LHCN-M2 (cell line): ENCODE results near the gene HERC2. TPM values are rescaled to one million over a fixed set of nuclear protein-coding genes. Genes with fewer than 3 reads are reported as not detected.
A peak's percentile ranks its signal among the peaks of the same experiment; 100 is the strongest.
"Not testable (repeated sequence)": the region's sequence is repeated elsewhere in the genome, so short reads cannot be mapped to it uniquely, and the experiment has no call there.

Experiments
- DNase-seq: peaks from one replicate; pipeline ENCODE4 v3.0.0-alpha.2; 2012; ENCODE audit warnings: low read depth
- total RNA-seq: library from RNA; depleted of rRNA; stranded (reverse); fragments of >200 nt; gene quantifications from 2 replicates; pipeline ENCODE4 v1.2.3, GENCODE V29; 2014

Gene HERC2
- total RNA-seq, 1 experiment from 2014 or later, result 37.1 TPM

GRCh38 chr15:28132524-28133275 is 189.3 kb downstream of the HERC2 start:
- DNase-seq, result peak; percentile 77

- no peak for DNase-seq
Observed at GRCh38 chr15:28131946-28132345, 190.0 kb downstream of the HERC2 start.

- no peak for DNase-seq
Observed at GRCh38 chr15:28131400-28131799, 190.6 kb downstream of the HERC2 start.

DNA sequence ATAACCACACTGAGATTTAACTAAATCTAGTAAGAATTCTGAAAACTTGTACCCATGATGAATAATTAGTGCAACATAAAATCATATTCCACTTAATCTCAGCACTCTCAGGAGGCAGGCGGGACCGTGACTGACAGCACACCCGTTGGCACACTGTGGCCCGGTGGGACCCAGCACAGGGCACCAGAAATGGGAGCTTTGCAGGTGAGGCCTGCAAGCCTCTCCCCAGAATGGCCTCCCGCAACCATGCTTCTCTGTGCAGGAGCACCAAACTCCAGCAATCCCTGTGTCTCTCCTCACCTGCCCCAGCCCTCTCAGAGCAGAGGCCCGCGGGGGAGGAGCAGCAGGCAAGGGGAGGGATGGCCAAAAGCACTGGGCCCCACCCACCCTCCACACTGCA is 191.3 kb downstream of the HERC2 start:
- DNase-seq, result no peak

- no peak for DNase-seq
Observed at GRCh38 chr15:28129231-28129848, 192.6 kb downstream of the HERC2 start.

- DNase-seq, result no peak
Observed at GRCh38 chr15:28128031-28128430, 193.9 kb downstream of the HERC2 start.

- no peak for DNase-seq
Observed at GRCh38 chr15:28127036-28127435, 194.9 kb downstream of the HERC2 start.

DNA sequence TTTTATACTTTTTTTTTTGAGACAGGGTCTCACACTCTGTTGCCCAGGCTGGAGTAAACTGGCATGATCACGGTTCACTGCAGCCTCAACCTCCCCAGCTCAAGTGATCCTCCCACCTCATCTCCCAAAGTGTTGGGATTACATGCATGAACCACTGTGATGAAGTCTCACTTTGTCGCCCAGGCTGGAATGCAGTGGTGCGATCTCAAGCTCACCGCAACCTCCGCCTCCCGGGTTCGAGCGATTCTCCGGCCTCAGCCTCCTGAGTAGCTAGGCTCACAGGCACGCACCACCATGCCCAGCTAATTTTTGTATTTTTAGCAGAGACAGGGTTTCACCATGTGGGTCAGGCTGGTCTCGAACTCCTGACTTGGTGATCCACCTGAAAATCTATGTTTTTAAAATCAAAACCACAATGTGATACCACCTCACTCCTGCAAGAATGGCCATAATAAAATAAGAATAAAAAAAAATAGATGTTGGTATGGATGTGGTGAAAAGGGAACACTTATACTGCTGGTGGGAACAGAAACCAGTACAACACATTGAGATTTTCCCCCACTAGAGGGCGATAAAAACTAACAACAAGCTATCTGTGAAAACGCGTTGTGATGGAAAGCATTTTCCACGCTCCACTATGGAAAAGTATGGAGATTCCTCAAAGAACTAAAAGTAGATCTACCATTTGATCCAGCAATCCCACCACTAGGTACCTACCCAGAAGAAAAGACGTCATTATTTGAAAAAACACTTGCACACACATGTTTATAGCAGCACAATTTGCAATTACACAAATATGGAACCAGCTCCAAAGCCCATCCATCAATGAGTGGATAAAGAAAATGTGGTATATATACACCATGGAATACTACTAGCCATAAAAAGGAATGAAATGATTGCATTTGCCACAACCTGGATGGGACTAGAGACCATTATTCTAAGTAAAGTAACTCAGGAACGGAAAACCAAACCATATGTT is 196.0 kb downstream of the HERC2 start:
- peak; percentile 59 for DNase-seq

DNA sequence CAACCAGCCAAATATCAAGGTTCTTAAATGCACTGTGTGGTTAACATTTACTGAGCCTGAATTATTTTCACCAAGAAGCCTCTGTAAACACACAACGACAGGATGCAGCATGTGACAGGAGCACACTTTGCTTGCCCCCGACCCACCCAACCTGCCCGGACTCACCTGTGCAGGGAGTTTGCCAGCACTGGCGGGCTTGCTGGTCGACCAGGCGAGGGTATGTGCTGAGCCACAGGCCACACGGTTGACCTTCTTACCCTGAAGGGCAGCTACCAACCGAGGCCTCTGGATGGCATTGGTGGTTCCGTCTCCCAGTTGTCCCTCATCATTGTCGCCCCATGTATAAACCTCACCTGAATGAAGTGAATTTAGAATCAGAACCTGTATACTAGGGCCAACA is 197.1 kb downstream of the HERC2 start:
- no peak for DNase-seq

DNA sequence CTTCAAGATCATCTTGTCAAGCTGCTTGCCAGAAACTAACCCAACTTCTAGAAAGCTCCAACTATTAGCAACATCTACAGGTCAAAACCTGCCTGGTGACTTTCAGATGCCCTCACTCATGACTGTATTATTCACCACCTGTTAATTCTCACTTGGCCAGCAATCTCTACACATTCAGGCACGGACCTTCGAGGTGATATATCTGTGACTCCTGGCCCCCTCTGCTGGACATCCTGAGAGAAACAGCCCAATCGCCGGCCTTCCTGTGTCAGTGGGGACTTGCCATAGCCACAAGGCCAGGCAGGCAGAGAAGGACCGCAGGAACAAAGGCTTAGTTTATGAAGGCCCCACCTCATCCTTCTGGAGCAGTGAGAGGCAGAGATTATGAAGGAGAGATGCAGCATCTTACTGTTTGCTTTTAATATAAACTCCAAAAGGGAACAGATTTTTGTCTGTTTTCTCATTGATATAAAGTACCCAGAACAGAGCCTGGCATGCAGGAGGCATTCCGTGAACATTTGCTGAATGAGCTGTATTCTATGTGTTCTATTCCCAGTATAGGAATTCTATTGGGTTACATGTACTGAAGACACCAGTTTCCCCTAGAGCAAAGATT is 198.5 kb downstream of the HERC2 start:
- DNase-seq, result peak; percentile 78

GRCh38 chr15:28122038-28122949 is 199.7 kb downstream of the HERC2 start:
- DNase-seq, result no peak

DNA sequence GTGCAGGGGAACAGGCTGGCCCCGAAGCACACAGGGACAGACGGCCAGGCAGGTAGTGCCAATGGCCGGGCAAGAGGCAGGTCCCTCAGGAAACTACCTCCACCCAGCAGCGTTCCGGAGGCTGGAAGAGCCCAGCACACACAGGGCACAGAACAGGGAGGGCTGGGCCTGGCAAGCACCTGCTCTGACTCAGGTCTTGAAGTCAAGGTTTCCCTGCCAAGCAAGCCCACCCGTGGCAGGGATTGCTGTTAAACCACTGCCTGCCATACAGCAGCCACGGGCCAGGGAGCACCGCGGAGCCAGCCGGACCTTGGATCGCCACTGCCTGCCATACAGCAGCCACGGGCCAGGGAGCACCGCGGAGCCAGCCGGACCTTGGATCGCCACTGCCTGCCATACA is 200.4 kb downstream of the HERC2 start:
- DNase-seq, result not testable (repeated sequence)

DNA sequence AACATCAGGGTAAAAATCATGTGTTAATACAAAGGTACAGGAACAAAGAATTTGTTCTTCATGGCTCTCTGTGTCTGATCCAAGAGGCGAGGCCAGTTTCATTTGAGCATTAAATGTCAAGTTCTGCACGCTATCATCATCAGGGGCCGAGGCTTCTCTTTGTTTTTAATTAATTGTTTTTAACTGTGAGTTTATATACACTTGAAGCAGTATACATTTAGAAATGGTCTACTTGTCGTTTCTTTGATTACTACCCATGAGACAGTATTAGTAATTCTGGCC is 201.7 kb downstream of the HERC2 start:
- no peak for DNase-seq

GRCh38 chr15:28118531-28118930 is 203.4 kb downstream of the HERC2 start:
- no peak for DNase-seq

DNA sequence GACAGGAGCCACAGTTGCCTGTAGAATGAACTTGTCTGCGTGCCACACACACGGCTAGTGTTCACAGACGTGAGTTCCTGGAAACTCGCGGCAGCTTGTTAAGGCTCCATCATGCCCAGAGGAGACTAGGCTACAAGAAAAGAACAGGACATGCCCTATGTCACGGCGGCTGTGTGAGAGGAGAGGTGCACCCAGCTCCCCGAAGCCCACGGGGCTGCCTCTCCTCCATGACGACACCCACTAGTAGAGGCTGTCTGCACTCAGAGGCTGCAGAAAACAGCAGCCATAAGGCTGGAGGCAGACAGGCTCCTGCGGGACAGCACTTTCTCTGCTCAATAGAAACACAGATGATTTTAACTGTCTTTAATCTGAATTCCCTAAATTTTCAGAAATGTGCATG is 203.9 kb downstream of the HERC2 start:
- DNase-seq, result no peak

DNA sequence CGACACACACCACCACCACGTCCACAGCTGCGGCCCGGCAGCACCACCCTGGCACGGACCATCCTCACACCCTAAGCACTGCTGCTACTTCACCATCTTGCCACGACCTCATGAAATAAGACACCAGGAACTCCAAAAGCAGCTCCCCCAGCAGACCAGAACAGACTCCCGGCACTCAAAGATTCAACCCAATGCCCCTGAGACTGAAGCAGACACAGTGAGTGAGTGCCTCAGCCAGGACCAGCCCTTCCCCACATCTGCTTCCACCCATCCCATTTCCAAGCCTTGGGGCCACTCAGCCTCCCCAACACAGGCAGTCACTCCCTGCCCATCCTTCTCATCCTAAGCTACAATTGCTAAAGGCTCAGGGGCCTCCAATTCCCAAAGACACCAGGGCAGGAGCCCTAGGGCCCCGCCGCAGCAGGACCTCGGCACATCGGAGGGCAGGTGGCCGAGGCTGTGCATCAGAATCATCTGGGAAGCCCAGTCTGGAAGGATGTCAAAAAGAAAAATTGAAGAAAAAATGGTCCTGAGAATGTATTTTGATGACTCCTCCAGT is 204.5 kb downstream of the HERC2 start:
- no peak for DNase-seq

DNA sequence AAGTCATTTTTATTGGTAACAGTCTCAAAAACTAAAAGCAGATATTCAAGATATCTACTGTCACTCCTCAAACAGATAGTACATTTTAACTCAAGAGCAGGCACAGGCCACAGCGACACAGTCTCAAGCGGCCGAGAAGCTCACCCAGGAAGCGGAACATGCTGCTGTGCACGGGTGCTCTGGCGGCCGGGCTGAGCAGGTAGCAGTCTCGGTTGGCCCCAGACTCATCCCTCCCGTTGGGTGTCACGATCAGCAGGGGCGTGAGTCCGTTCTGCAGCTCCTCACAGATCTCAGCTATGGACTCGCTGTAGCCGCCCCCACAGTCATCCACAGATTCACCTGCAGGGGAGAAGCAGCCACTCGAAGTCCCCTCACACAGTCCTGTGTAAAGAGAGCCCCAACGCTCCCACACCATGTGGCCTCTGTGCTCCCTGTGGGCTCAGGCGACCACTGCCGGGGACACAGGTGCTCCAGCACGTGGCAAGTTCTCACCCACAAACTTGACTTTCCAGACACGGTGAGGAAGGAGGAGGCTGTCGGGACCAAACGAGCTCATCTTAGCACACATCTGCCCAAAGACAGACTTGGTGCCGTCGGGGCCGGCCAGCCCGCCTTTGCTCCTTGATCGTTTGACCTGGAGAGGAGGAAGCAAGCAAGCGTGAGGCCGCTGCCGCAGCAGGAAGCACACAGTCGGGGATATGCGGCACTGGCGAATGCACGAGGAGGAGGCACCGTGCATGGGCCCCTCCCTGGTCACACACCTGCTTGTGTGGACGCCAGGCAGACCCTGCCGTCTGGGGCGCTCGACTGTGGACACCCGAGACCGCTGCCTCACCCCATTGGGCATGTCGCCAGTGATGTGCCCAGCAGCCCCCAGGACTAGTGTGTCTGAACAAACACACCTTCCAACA is 205.2 kb downstream of the HERC2 start:
- no peak for DNase-seq

GRCh38 chr15:28115871-28116270 is 206.1 kb downstream of the HERC2 start:
- DNase-seq, result no peak
